ENCODE results near the gene SEPTIN3. TPM values are rescaled to one million over a fixed set of nuclear protein-coding genes. Genes with fewer than 3 reads are reported as not detected.

Gene SEPTIN3
- total RNA-seq, 6 donors from 2014 or later = 0.79 to 1.6 (median 1.3) TPM

DNA sequence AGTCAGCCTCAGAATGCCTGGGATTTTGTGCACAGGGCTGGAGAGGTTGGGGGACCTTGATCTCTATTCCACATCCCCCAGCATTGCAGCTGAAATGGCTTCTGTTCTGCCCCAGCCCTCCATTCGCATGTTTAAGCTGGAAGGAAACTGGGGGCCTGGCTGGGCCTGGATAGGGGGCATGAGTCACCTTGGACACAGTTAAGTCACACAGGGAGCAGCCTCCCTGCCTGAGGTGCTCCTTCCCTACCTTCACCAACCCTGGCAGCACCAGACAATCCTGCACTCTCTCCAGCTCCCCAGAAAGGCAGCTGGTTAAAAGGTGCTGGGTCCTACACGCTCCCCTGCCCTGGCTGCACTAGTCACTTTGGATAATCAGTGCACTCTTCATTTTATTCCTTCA, 16.5 kb upstream of the SEPTIN3 start:
- Histone ChIP-seq H3K4me1 (peaks cover 3 to 5% (median 4%) of the 10 kb centered on the region in 4 donors), H3K27me3 (no peaks in the 10 kb centered on the region), H3K36me3 (no peaks in the 10 kb centered on the region), H3K27ac (no peak overlapping the region), H3K9me3 (no peaks in the 10 kb centered on the region), H3K4me3 (no peak overlapping the region)
- 90 to 100% methylated on average over 1 to 2 of the region's 2 CpGs for WGBS, 2 donors
- no peak for DNase-seq
- TF ChIP-seq EP300 (IDR thresholded peaks at IDR 0.05) (no peak), POLR2AphosphoS5 (IDR thresholded peaks at IDR 0.05) (no peak), POLR2A (IDR thresholded peaks at IDR 0.05) (no peak)
- TF ChIP-seq, protein P1, sequence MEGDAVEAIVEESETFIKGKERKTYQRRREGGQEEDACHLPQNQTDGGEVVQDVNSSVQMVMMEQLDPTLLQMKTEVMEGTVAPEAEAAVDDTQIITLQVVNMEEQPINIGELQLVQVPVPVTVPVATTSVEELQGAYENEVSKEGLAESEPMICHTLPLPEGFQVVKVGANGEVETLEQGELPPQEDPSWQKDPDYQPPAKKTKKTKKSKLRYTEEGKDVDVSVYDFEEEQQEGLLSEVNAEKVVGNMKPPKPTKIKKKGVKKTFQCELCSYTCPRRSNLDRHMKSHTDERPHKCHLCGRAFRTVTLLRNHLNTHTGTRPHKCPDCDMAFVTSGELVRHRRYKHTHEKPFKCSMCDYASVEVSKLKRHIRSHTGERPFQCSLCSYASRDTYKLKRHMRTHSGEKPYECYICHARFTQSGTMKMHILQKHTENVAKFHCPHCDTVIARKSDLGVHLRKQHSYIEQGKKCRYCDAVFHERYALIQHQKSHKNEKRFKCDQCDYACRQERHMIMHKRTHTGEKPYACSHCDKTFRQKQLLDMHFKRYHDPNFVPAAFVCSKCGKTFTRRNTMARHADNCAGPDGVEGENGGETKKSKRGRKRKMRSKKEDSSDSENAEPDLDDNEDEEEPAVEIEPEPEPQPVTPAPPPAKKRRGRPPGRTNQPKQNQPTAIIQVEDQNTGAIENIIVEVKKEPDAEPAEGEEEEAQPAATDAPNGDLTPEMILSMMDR (IDR thresholded peaks at IDR 0.05) = no peak
- ATAC-seq (ENCODE audit: low FRiP score in 2 of 2) = no peak

DNA sequence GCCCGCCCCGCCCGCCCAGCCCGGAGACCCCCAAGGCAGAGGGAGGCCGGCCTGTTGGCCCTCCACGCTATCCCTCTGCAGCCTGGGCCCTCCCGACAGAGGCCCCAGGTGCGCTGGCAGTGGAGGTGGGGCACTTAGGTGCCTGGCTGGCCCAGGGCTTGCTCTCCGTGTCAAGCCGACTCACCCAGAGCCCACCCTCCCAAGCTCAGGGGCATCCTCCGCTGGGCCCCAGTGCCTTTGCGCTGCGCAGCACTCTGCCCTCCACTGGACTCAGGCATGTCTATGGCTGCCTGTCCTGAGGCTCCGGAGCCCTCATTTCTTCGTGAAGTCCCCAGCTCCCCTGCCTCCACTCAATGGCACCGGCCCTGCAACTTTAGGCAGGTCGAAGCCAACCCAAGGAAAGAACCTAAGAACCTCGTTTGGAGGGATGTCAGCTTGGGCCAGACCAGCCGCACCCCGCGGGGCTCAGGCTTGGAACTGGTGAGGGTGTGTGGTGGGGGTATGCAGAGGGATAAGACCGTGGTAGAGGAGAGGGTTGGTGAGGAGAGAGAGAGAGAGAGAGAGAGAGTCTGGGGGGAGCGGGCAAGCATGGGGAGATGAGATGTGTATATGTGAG, 11.2 kb upstream of the SEPTIN3 start:
- 78 to 82% methylated on average over 7 to 14 of the region's 23 CpGs for WGBS, 2 donors

DNA sequence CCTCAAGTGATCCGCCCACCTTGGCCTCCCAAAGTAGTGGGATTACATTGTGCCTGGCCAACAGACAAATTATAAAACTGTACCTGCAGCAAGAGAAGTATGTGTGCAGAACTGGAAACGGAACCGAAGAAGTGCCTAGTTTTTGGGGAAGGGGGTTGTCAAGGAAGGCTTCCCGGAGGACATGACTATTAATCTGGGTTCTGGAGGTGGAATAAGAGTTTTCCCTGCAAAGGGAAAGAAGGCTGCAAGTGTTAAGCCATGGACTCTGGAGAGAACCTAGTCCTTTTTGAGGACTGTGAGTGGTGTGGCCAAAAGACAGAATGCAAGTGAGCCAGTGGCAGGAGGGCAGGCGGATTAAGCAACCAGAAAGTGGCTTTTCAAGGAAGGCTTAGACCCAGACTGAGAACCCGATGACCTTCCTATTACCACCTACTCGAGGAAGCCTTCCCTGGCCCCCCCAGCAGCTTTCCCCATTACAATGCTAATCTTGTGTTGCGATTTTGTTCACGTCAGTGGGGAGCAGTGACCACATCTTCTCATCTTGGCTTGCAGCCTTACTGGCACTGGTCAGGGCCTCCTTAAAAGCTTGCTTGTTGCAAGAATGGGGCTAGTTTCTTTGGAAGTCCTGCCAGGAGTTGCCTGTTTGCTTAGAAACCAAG, 5.7 kb upstream of the SEPTIN3 start:
- Histone ChIP-seq H3K9me3 (no peaks in the 10 kb centered on the region), H3K36me3 (no peaks in the 10 kb centered on the region), H3K27ac (peak overlapping the region in 2 of 4 donors; percentile 7 to 21), H3K4me3 (no peak overlapping the region), H3K27me3 (no peaks in the 10 kb centered on the region), H3K4me1 (peaks cover 0 to 19% (median 7%) of the 10 kb centered on the region in 4 donors)
- 49 to 57% methylated on average over 9 of the region's 9 CpGs for WGBS, 2 donors
- ATAC-seq (ENCODE audit: low FRiP score in 2 of 2) = peak; percentile 43 to 82
- DNase-seq = peak in 1 of 2 donors; percentile 72
- TF ChIP-seq POLR2AphosphoS5 (IDR thresholded peaks at IDR 0.05) (no peak), POLR2A (IDR thresholded peaks at IDR 0.05) (no peak), EP300 (IDR thresholded peaks at IDR 0.05) (no peak)
- TF ChIP-seq, protein P1 (IDR thresholded peaks at IDR 0.05) = no peak

More for the DNA sequence above, 11.2 kb upstream of the SEPTIN3 start:
- H3K9me3 ChIP-seq = no peaks in the 10 kb centered on the region
- H3K27me3 ChIP-seq = no peaks in the 10 kb centered on the region
- H3K36me3 ChIP-seq = no peaks in the 10 kb centered on the region
- H3K4me3 ChIP-seq = peak overlapping the region in 2 of 4 donors; percentile 35 to 36
- ATAC-seq (ENCODE audit: low FRiP score in 2 of 2) (peak in 1 of 2 donors; percentile 9), DNase-seq (peak in 1 of 2 donors; percentile 54)
- no peak overlapping the region for H3K27ac ChIP-seq
- H3K4me1 ChIP-seq = peaks cover 6 to 18% (median 10%) of the 10 kb centered on the region in 4 donors
- no peak for TF ChIP-seq POLR2AphosphoS5 (IDR thresholded peaks at IDR 0.05)
- TF ChIP-seq, protein P1 (IDR thresholded peaks at IDR 0.05) = peak in 1 of 6 experiments; percentile 5
- TF ChIP-seq POLR2A (IDR thresholded peaks at IDR 0.05) = no peak
- no peak for TF ChIP-seq EP300 (IDR thresholded peaks at IDR 0.05)

DNA sequence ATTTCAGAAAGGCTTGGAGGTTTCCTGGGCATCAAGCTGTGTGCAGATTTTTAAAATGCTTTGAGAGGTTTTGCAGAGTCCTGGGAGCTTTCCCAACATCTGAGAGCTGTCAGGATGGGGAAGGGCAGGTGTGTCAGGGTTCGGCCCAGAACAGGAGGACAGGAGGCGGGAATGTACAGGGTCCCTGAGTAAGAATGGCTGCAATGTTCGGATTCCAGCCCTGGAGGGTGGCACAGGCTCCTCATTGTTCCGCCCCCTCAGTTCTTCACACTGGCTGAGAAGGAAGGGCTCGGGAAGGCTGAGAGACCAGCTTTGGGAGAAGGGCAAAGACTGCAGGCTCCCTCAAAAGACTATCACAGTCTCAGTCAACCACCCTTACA, 5.1 kb upstream of the SEPTIN3 start:
- no peaks in the 10 kb centered on the region for H3K9me3 ChIP-seq
- peak; percentile 37 to 60 for ATAC-seq (ENCODE audit: low FRiP score in 2 of 2)
- peak overlapping the region in 2 of 4 donors; percentile 21 to 50 for H3K27ac ChIP-seq
- WGBS, 2 donors = 45 to 59% methylated on average over 5 of the region's 5 CpGs
- H3K27me3 ChIP-seq = no peaks in the 10 kb centered on the region
- H3K4me1 ChIP-seq = peaks cover 0 to 24% (median 7%) of the 10 kb centered on the region in 4 donors
- no peaks in the 10 kb centered on the region for H3K36me3 ChIP-seq
- no peak for DNase-seq
- TF ChIP-seq POLR2A (IDR thresholded peaks at IDR 0.05) (no peak), EP300 (IDR thresholded peaks at IDR 0.05) (no peak), POLR2AphosphoS5 (IDR thresholded peaks at IDR 0.05) (no peak)
- no peak overlapping the region for H3K4me3 ChIP-seq

DNA sequence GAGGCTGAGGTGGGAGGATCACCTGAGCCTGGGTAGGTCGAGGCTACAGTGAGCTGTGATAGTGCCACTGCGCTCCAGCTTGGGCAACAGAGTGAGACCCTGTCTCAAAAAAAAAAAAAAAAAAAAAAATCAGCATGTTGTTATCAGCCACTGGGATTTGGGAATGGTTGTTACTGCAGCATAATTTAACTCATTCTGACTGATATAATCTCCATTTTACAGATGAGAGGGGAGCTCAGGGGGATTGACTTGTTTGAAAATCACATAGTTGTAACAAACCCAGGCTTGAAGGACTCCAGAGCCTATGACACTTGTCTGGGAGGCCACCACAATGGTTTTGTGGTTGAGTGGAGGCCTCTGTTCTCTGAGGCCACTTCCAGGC, 3.0 kb upstream of the SEPTIN3 start:
- H3K36me3 ChIP-seq = no peaks in the 10 kb centered on the region
- H3K9me3 ChIP-seq = no peaks in the 10 kb centered on the region
- WGBS, 2 donors = 92 to 100% methylated on average over 2 of the region's 2 CpGs
- H3K4me3 ChIP-seq = no peak overlapping the region
- no peak for ATAC-seq (ENCODE audit: low FRiP score in 2 of 2)
- peaks cover 0 to 17% (median 4%) of the 10 kb centered on the region in 4 donors for H3K4me1 ChIP-seq
- no peak overlapping the region for H3K27ac ChIP-seq
- DNase-seq = no peak
- TF ChIP-seq POLR2AphosphoS5 (IDR thresholded peaks at IDR 0.05) (no peak), POLR2A (IDR thresholded peaks at IDR 0.05) (no peak), EP300 (IDR thresholded peaks at IDR 0.05) (no peak)
- TF ChIP-seq, protein P1 (IDR thresholded peaks at IDR 0.05) = no peak
- H3K27me3 ChIP-seq = no peaks in the 10 kb centered on the region

Measured in upper lobe of left lung (tissue), 6 donors.